Suprapubic skin (tissue), 4 donors: ENCODE data around the gene ENAH. TPM values are rescaled to one million over a fixed set of nuclear protein-coding genes. Genes with fewer than 3 reads are reported as not detected.

Experiments used
- DNase-seq, 2 donors: peaks; one replicate each; pipeline ENCODE4 v3.0.0-alpha.2; 2019; ENCODE audit warnings: low spot score in 2 of 2
- H3K27ac ChIP-seq: fragments of 200-600 bp; sonication (generic); one replicate; pipeline ENCODE4 v1.5.1; 2019
- H3K27me3 ChIP-seq: fragments of 200-600 bp; sonication (generic); one replicate; pipeline ENCODE4 v1.5.1; 2019
- H3K36me3 ChIP-seq: fragments of 200-600 bp; sonication (generic); one replicate; pipeline ENCODE4 v1.5.1; 2019
- H3K4me1 ChIP-seq: fragments of 200-600 bp; sonication (generic); one replicate; pipeline ENCODE4 v1.5.1; 2019
- H3K4me3 ChIP-seq: fragments of 200-600 bp; sonication (generic); one replicate; pipeline ENCODE4 v1.5.1; 2019; ENCODE audit warnings: mild to moderate bottlenecking
- H3K9me3 ChIP-seq: fragments of 200-600 bp; sonication (generic); one replicate; pipeline ENCODE4 v1.5.1; 2019
- CTCF ChIP-seq, 2 donors: fragments of 200-600 bp in 1 of 2; fragments of 450-650 bp in 1 of 2; sonication (generic) in 1 of 2; IDR thresholded peaks; one replicate each; pipeline ENCODE4 v1.5.1; 2016 to 2019; ENCODE audit warnings: antibody characterized with exemption in 2 of 2, mild to moderate bottlenecking in 1 of 2, moderate library complexity in 1 of 2
- EP300 ChIP-seq: sonication (generic); formaldehyde crosslinking; IDR thresholded peaks from one replicate; pipeline ENCODE4 v1.6.1; 2017; ENCODE audit warnings: antibody characterized with exemption
- POLR2A ChIP-seq, 2 donors: fragments of 450-650 bp; IDR thresholded peaks; one replicate each; pipeline ENCODE4 v1.6.1; 2017; ENCODE audit warnings: antibody characterized with exemption in 2 of 2, mild to moderate bottlenecking in 2 of 2, moderate library complexity in 2 of 2
- POLR2AphosphoS5 ChIP-seq, 3 donors: sonication (generic); formaldehyde crosslinking; IDR thresholded peaks; one replicate each; pipeline ENCODE4 v1.6.1; 2017; ENCODE audit warnings: antibody characterized with exemption in 3 of 3
- WGBS: methylation state at CpG from one replicate; pipeline ENCODE4 v1.1.5; 2018; 5-methylcytosine and 5-hydroxymethylcytosine counted together
- total RNA-seq, 4 donors: library from RNA; depleted of rRNA; stranded (reverse); fragments of >200 nt; gene quantifications; one replicate each; pipeline ENCODE4 v1.1.0, GENCODE V29; 2016

Gene ENAH
- total RNA-seq, 4 donors from 2014 or later, result 33.5 to 44.6 (median 41.8) TPM

- H3K4me3 ChIP-seq, result no peak overlapping the region
- TF ChIP-seq POLR2AphosphoS5 (IDR thresholded peaks at IDR 0.05) (no peak), CTCF (IDR thresholded peaks at IDR 0.05) (no peak)
- H3K4me1 ChIP-seq, result no peaks in the 10 kb centered on the region
- 92% methylated on average over 1 of the region's 1 CpG for WGBS
- H3K9me3 ChIP-seq, result no peaks in the 10 kb centered on the region
- no peak overlapping the region for H3K27ac ChIP-seq
- peaks cover 7% of the 10 kb centered on the region for H3K36me3 ChIP-seq
- DNase-seq, result no peak
- no peaks in the 10 kb centered on the region for H3K27me3 ChIP-seq
These were observed 96.2 kb downstream of the ENAH start for GRCh38 chr1:225556694-225557093.

GRCh38 chr1:225555821-225556220 is 97.1 kb downstream of the ENAH start:
- WGBS, result 89% methylated on average over 4 of the region's 4 CpGs
- no peak overlapping the region for H3K4me3 ChIP-seq
- H3K27me3 ChIP-seq, result no peaks in the 10 kb centered on the region
- H3K27ac ChIP-seq, result no peak overlapping the region
- H3K36me3 ChIP-seq, result peaks cover 3% of the 10 kb centered on the region
- TF ChIP-seq EP300 (no peak), POLR2AphosphoS5 (IDR thresholded peaks at IDR 0.05) (no peak), CTCF (IDR thresholded peaks at IDR 0.05) (no peak), POLR2A (IDR thresholded peaks at IDR 0.05) (no peak)
- H3K9me3 ChIP-seq, result no peaks in the 10 kb centered on the region
- DNase-seq, result no peak
- no peaks in the 10 kb centered on the region for H3K4me1 ChIP-seq

- Histone ChIP-seq H3K4me3 (no peak overlapping the region), H3K4me1 (no peaks in the 10 kb centered on the region), H3K27ac (no peak overlapping the region), H3K27me3 (no peaks in the 10 kb centered on the region), H3K9me3 (no peaks in the 10 kb centered on the region), H3K36me3 (peaks cover 3% of the 10 kb centered on the region)
- 45% methylated on average over 2 of the region's 2 CpGs for WGBS
- no peak for DNase-seq
- TF ChIP-seq CTCF (IDR thresholded peaks at IDR 0.05), result peak; percentile 33 to 38
- no peak for TF ChIP-seq POLR2A (IDR thresholded peaks at IDR 0.05)
These were observed 98.6 kb downstream of the ENAH start for GRCh38 chr1:225554216-225554812.

GRCh38 chr1:225549821-225550220 is 103.1 kb downstream of the ENAH start:
- Histone ChIP-seq H3K36me3 (no peaks in the 10 kb centered on the region), H3K9me3 (no peaks in the 10 kb centered on the region), H3K4me3 (no peak overlapping the region), H3K27me3 (no peaks in the 10 kb centered on the region), H3K27ac (no peak overlapping the region), H3K4me1 (no peaks in the 10 kb centered on the region)
- no peak for DNase-seq
- 97% methylated on average over 2 of the region's 2 CpGs for WGBS
- TF ChIP-seq EP300 (no peak), POLR2AphosphoS5 (IDR thresholded peaks at IDR 0.05) (no peak), CTCF (IDR thresholded peaks at IDR 0.05) (no peak), POLR2A (IDR thresholded peaks at IDR 0.05) (no peak)

GRCh38 chr1:225548140-225548857 is 104.6 kb downstream of the ENAH start:
- H3K4me3 ChIP-seq, result no peak overlapping the region
- H3K27ac ChIP-seq, result no peak overlapping the region
- WGBS, result 72% methylated on average over 4 of the region's 4 CpGs
- no peaks in the 10 kb centered on the region for H3K4me1 ChIP-seq
- no peaks in the 10 kb centered on the region for H3K36me3 ChIP-seq
- no peak for DNase-seq
- no peaks in the 10 kb centered on the region for H3K9me3 ChIP-seq
- no peaks in the 10 kb centered on the region for H3K27me3 ChIP-seq
- TF ChIP-seq EP300, result no peak
- TF ChIP-seq POLR2A (IDR thresholded peaks at IDR 0.05), result no peak
- TF ChIP-seq CTCF (IDR thresholded peaks at IDR 0.05), result no peak
- no peak for TF ChIP-seq POLR2AphosphoS5 (IDR thresholded peaks at IDR 0.05)
